ENCODE data around the gene NRXN3.

Gene NRXN3

GRCh38 chr14:78170203-78170602 is at the start of gene NRXN3:
Gene NRXN3, plus strand, starts transcription at chr14:78170373. Its CDS starts 72,721 bp downstream, at chr14:78243094.
- TF ChIP-seq GATA2 (IDR thresholded peaks at IDR 0.05; ENCODE audit: low read depth, low read length) (no peak), GATA3 (IDR thresholded peaks at IDR 0.05; ENCODE audit: low read depth, low read length) (no peak)

- no peak for TF ChIP-seq GATA2 (IDR thresholded peaks at IDR 0.05; ENCODE audit: low read depth, low read length)
- no peak for TF ChIP-seq GATA3 (IDR thresholded peaks at IDR 0.05; ENCODE audit: low read depth, low read length)
These were observed 47.7 kb upstream of the NRXN3 start for GRCh38 chr14:78122436-78122835.

GRCh38 chr14:78123650-78124253 is 46.4 kb upstream of the NRXN3 start:
- TF ChIP-seq GATA2 (IDR thresholded peaks at IDR 0.05; ENCODE audit: low read depth, low read length), result no peak

GRCh38 chr14:78127961-78128360 is 42.2 kb upstream of the NRXN3 start:
- TF ChIP-seq GATA2 (IDR thresholded peaks at IDR 0.05; ENCODE audit: low read depth, low read length) (no peak), GATA3 (IDR thresholded peaks at IDR 0.05; ENCODE audit: low read depth, low read length) (no peak)

- no peak for TF ChIP-seq GATA2 (IDR thresholded peaks at IDR 0.05; ENCODE audit: low read depth, low read length)
- no peak for TF ChIP-seq GATA3 (IDR thresholded peaks at IDR 0.05; ENCODE audit: low read depth, low read length)
These were observed 40.8 kb upstream of the NRXN3 start for GRCh38 chr14:78129375-78129774.

- TF ChIP-seq GATA2 (IDR thresholded peaks at IDR 0.05; ENCODE audit: low read depth, low read length), result no peak
- TF ChIP-seq GATA3 (IDR thresholded peaks at IDR 0.05; ENCODE audit: low read depth, low read length), result no peak
These were observed 39.8 kb upstream of the NRXN3 start for GRCh38 chr14:78130356-78130755.

- no peak for TF ChIP-seq GATA2 (IDR thresholded peaks at IDR 0.05; ENCODE audit: low read depth, low read length)
- no peak for TF ChIP-seq GATA3 (IDR thresholded peaks at IDR 0.05; ENCODE audit: low read depth, low read length)
These were observed 39.0 kb upstream of the NRXN3 start for GRCh38 chr14:78131201-78131600.

- no peak for TF ChIP-seq GATA3 (IDR thresholded peaks at IDR 0.05; ENCODE audit: low read depth, low read length)
- no peak for TF ChIP-seq GATA2 (IDR thresholded peaks at IDR 0.05; ENCODE audit: low read depth, low read length)
These were observed 38.6 kb upstream of the NRXN3 start for GRCh38 chr14:78131616-78132015.

- TF ChIP-seq GATA2 (IDR thresholded peaks at IDR 0.05; ENCODE audit: low read depth, low read length) (no peak), GATA3 (IDR thresholded peaks at IDR 0.05; ENCODE audit: low read depth, low read length) (no peak)
These were observed 34.7 kb upstream of the NRXN3 start for GRCh38 chr14:78135450-78135891.

- TF ChIP-seq GATA2 (IDR thresholded peaks at IDR 0.05; ENCODE audit: low read depth, low read length), result no peak
- no peak for TF ChIP-seq GATA3 (IDR thresholded peaks at IDR 0.05; ENCODE audit: low read depth, low read length)
These were observed 33.5 kb upstream of the NRXN3 start for GRCh38 chr14:78136695-78137094.

- TF ChIP-seq GATA2 (IDR thresholded peaks at IDR 0.05; ENCODE audit: low read depth, low read length), result no peak
- TF ChIP-seq GATA3 (IDR thresholded peaks at IDR 0.05; ENCODE audit: low read depth, low read length), result no peak
These were observed 28.6 kb upstream of the NRXN3 start for GRCh38 chr14:78141590-78141989.

GRCh38 chr14:78142998-78143397 is 27.2 kb upstream of the NRXN3 start:
- no peak for TF ChIP-seq GATA3 (IDR thresholded peaks at IDR 0.05; ENCODE audit: low read depth, low read length)
- TF ChIP-seq GATA2 (IDR thresholded peaks at IDR 0.05; ENCODE audit: low read depth, low read length), result no peak

GRCh38 chr14:78143489-78144145 is 26.6 kb upstream of the NRXN3 start:
- TF ChIP-seq GATA2 (IDR thresholded peaks at IDR 0.05; ENCODE audit: low read depth, low read length) (no peak), GATA3 (IDR thresholded peaks at IDR 0.05; ENCODE audit: low read depth, low read length) (no peak)

GRCh38 chr14:78152201-78153063 is 17.7 kb upstream of the NRXN3 start:
- TF ChIP-seq GATA2 (IDR thresholded peaks at IDR 0.05; ENCODE audit: low read depth, low read length) (no peak), GATA3 (IDR thresholded peaks at IDR 0.05; ENCODE audit: low read depth, low read length) (no peak)

GRCh38 chr14:78153064-78153341 is 17.2 kb upstream of the NRXN3 start:
- TF ChIP-seq GATA3 (IDR thresholded peaks at IDR 0.05; ENCODE audit: low read depth, low read length) (no peak), GATA2 (IDR thresholded peaks at IDR 0.05; ENCODE audit: low read depth, low read length) (no peak)

Data from SH-SY5Y (cell line).